Right lobe of liver (tissue), 6 donors: ENCODE results near the gene UBAC2. TPM values are rescaled to one million over a fixed set of nuclear protein-coding genes. Genes with fewer than 3 reads are reported as not detected.
A peak's percentile ranks its signal among the peaks of the same experiment; 100 is the strongest.

Experiments
- ATAC-seq, 4 donors: fragments of 200-7000 bp; cut with Tn5 transposase; one replicate each; pipeline ENCODE4 v1.9.1; 2020; ENCODE audit warnings: mild to moderate bottlenecking in 4 of 4, moderate library complexity in 4 of 4
- DNase-seq, 3 donors: peaks; one replicate each; pipeline ENCODE4 v3.0.0-alpha.2; 2020
- H3K27ac ChIP-seq, 3 donors: fragments of 200-600 bp; one replicate each; pipeline ENCODE4 v1.8.0; 2022
- H3K27me3 ChIP-seq, 2 donors: fragments of 200-600 bp; one replicate each; pipeline ENCODE4 v1.8.0; 2022
- H3K36me3 ChIP-seq, 4 donors: fragments of 200-600 bp; sonication (generic) in 1 of 4; one replicate each; pipeline versions ENCODE4 v1.5.1 to v1.8.0; 2017 to 2022; ENCODE audit warnings: control low read depth in 1 of 4
- H3K4me1 ChIP-seq, 4 donors: fragments of 200-600 bp; sonication (generic) in 1 of 4; one replicate each; pipeline versions ENCODE4 v1.5.1 to v1.8.0; 2017 to 2022; ENCODE audit warnings: control low read depth in 1 of 4
- H3K4me3 ChIP-seq, 3 donors: fragments of 200-600 bp; one replicate each; pipeline ENCODE4 v1.8.0; 2022
- H3K9me3 ChIP-seq, 4 donors: fragments of 200-600 bp; sonication (generic) in 1 of 4; one replicate each; pipeline versions ENCODE4 v1.5.1 to v1.8.0; 2017 to 2022; ENCODE audit warnings: control low read depth in 1 of 4
- CTCF ChIP-seq, 4 donors: fragments of 200-600 bp in 3 of 4; fragments of 450-650 bp in 1 of 4; IDR thresholded peaks; one replicate each; pipeline versions ENCODE4 v1.5.1 to v1.8.0; 2016 to 2022; ENCODE audit warnings: antibody characterized with exemption in 4 of 4, mild to moderate bottlenecking in 2 of 4
- POLR2A ChIP-seq: fragments of 450-650 bp; IDR thresholded peaks from one replicate; pipeline ENCODE4 v1.6.1; 2017; ENCODE audit warnings: antibody characterized with exemption, mild to moderate bottlenecking
- WGBS: methylation state at CpG from one replicate; pipeline ENCODE4 v1.1.6; 2018; ENCODE audit warnings: low coverage, low lambda C conversion rate; ENCODE audit not compliant: insufficient coverage; ENCODE audit errors: missing lambda C conversion rate; 5-methylcytosine and 5-hydroxymethylcytosine counted together
- intact Hi-C, 2 donors: fragments of 100-400 bp; cut with DNase I; formaldehyde crosslinking; loops; one replicate each; pipeline versions ENCODE4 v1.11.2 to v1.14.1; 2022
- total RNA-seq, 6 experiments: library from RNA; depleted of rRNA in 2 of 6; stranded (reverse); fragments of >200 nt in 2 of 6; fragmentation: NEBNext Ultra II Directional in 3 of 6; extraction: Animal tissue kit (Norgen Biotek cat#: 25700) in 3 of 6; gene quantifications; one replicate each; pipeline versions ENCODE4 v1.1.0 to v1.2.4, GENCODE V29; 2016 to 2023
- donor health status: DM: no; HTN: yes; CAD: no.
- donor health status: DM: no; HTN: no; CAD: no.
- donor health status: DM: no; HTN: no; CAD: no.
- donor health status: DM: no; HTN: yes; CAD: no.
- donor health status: DM: no; HTN: yes; CAD: no.

UBAC2 gene
- total RNA-seq, 6 experiments from 2014 or later: 30.2 to 45.0 (median 37.0) TPM

DNA sequence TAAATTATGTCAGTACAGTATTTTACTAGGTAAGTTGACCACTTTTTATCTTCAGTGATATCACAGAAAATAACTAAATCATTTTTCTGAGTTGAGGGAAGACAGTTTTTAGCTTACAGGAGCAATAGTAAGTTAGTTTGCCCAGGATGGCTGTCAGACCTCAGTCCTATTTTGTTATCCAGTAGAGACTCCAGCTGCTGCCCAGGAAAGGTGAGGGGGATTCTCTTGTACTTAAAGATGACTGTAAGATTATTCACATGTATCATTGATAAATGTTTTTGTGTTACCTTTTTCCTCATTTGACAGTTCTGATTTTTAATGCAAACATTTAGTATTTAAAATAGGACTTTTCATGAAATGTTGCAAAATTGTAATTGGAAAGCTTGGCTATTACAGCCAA is 121.1 kb downstream of the UBAC2 start:
- no peaks in the 10 kb centered on the region for H3K27me3 ChIP-seq
- ATAC-seq (no peak), DNase-seq (no peak)
- no peak overlapping the region for H3K4me3 ChIP-seq
- no peaks in the 10 kb centered on the region for H3K36me3 ChIP-seq
- intact Hi-C loops: no loop called here
- H3K9me3 ChIP-seq: no peaks in the 10 kb centered on the region
- no peak overlapping the region for H3K27ac ChIP-seq
- TF ChIP-seq POLR2A: no peak
- no peak for TF ChIP-seq CTCF (IDR thresholded peaks at IDR 0.05)
- H3K4me1 ChIP-seq: no peaks in the 10 kb centered on the region

GRCh38 chr13:99322297-99323103 is 121.8 kb downstream of the UBAC2 start:
- no peaks in the 10 kb centered on the region for H3K36me3 ChIP-seq
- no peaks in the 10 kb centered on the region for H3K27me3 ChIP-seq
- H3K9me3 ChIP-seq: no peaks in the 10 kb centered on the region
- 67% methylated on average over 10 of the region's 10 CpGs for WGBS
- no peak overlapping the region for H3K4me3 ChIP-seq
- peak; percentile 6 to 59 (median 32) for ATAC-seq
- H3K27ac ChIP-seq: no peak overlapping the region
- intact Hi-C loops: no loop called here
- no peak for TF ChIP-seq POLR2A
- TF ChIP-seq CTCF (IDR thresholded peaks at IDR 0.05): no peak
- no peaks in the 10 kb centered on the region for H3K4me1 ChIP-seq
- DNase-seq: no peak

DNA sequence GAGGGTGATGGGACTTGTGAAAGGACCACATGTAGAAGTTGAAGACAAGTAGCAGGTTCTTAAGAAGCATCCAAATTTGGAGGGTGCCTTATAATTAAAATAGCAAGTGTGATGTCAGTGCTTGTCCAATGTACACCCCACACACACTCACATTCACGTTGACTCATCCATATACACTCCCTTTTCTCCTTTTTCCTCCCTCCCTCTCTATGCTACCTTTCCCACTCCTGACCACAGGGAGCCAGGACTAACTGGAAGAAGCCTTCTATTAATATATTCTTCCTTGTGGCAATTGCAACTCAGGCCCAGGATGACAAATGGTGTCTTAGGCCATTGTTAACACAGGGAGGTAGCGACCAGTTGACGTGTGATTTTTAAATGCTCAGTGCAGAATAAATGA is 122.8 kb downstream of the UBAC2 start:
- Histone ChIP-seq H3K36me3 (no peaks in the 10 kb centered on the region), H3K27ac (no peak overlapping the region), H3K4me1 (no peaks in the 10 kb centered on the region), H3K27me3 (no peaks in the 10 kb centered on the region), H3K9me3 (no peaks in the 10 kb centered on the region), H3K4me3 (no peak overlapping the region)
- 71% methylated on average over 3 of the region's 3 CpGs for WGBS
- no peak for ATAC-seq
- TF ChIP-seq POLR2A (no peak), CTCF (IDR thresholded peaks at IDR 0.05) (no peak)
- intact Hi-C loops: no loop called here
- no peak for DNase-seq

- DNase-seq (no peak), ATAC-seq (no peak)
- TF ChIP-seq POLR2A (no peak), CTCF (IDR thresholded peaks at IDR 0.05) (no peak)
- H3K27ac ChIP-seq: no peak overlapping the region
- no peaks in the 10 kb centered on the region for H3K27me3 ChIP-seq
- no peaks in the 10 kb centered on the region for H3K4me1 ChIP-seq
- intact Hi-C loops: no loop called here
- no peak overlapping the region for H3K4me3 ChIP-seq
- peaks cover 0 to 3% (median 0%) of the 10 kb centered on the region in 4 donors for H3K36me3 ChIP-seq
- H3K9me3 ChIP-seq: no peaks in the 10 kb centered on the region
Observed at GRCh38 chr13:99326012-99326411, 125.4 kb downstream of the UBAC2 start.
